ENCODE data around the gene ABCC1.
"Not testable (repeated sequence)": the region's sequence is repeated elsewhere in the genome, so short reads cannot be mapped to it uniquely, and the experiment has no call there.

- TF ChIP-seq CTCF, POLR2A (IDR thresholded peaks at IDR 0.05): not testable (repeated sequence)
Observed at GRCh38 chr16:15918314-15918713, 31.1 kb upstream of the ABCC1 start.
